ENCODE results near the gene C4orf33. TPM values are rescaled to one million over a fixed set of nuclear protein-coding genes. Genes with fewer than 3 reads are reported as not detected.
"Not testable (repeated sequence)": the region's sequence is repeated elsewhere in the genome, so short reads cannot be mapped to it uniquely, and the experiment has no call there.

C4orf33 gene
- total and polyA plus RNA-seq, 7 donors = 1.4 to 3.1 (median 1.8) TPM

DNA sequence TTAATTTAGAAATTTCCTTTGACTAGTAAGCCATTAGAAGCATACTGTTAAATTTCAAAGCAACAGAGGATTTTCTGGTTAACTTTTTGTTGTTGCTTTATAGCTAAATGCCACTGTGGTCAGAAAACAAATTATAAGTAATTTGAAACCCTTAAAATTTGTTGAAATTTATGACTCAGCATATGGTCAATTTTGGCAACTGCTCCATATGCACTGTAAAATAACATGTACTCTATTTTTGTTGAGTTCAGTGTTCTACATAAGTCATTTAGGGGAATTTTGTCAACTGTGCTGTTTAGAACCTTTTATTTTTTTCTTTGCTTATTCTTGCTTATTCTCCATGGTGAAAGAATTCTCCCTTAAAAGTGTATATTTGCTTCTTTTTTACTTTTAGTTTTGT lies 31.2 kb upstream of the C4orf33 start:
- no peak for ATAC-seq
- intact Hi-C loops (cut with DNase I) = loop anchor here in 1 of 2 donors (5.0 kb wide), 1 partner anchor 1327 kb away; no protein-coding TSS in a partner anchor
- DNase-seq = no peak
- Histone ChIP-seq H3K4me1 (no peaks in the 10 kb centered on the region), H3K4me3 (no peak overlapping the region), H3K36me3 (ENCODE audit: insufficient read depth in 1 of 2, low read depth in 1 of 2) (no peaks in the 10 kb centered on the region), H3K27ac (no peak overlapping the region), H3K9me3 (peaks cover 38% of the 10 kb centered on the region), H3K27me3 (ENCODE audit: insufficient read depth in 3 of 3, low read length in 2 of 3) (no peaks in the 10 kb centered on the region)
- TF ChIP-seq, protein P1, sequence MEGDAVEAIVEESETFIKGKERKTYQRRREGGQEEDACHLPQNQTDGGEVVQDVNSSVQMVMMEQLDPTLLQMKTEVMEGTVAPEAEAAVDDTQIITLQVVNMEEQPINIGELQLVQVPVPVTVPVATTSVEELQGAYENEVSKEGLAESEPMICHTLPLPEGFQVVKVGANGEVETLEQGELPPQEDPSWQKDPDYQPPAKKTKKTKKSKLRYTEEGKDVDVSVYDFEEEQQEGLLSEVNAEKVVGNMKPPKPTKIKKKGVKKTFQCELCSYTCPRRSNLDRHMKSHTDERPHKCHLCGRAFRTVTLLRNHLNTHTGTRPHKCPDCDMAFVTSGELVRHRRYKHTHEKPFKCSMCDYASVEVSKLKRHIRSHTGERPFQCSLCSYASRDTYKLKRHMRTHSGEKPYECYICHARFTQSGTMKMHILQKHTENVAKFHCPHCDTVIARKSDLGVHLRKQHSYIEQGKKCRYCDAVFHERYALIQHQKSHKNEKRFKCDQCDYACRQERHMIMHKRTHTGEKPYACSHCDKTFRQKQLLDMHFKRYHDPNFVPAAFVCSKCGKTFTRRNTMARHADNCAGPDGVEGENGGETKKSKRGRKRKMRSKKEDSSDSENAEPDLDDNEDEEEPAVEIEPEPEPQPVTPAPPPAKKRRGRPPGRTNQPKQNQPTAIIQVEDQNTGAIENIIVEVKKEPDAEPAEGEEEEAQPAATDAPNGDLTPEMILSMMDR (IDR thresholded peaks at IDR 0.05) = no peak

DNA sequence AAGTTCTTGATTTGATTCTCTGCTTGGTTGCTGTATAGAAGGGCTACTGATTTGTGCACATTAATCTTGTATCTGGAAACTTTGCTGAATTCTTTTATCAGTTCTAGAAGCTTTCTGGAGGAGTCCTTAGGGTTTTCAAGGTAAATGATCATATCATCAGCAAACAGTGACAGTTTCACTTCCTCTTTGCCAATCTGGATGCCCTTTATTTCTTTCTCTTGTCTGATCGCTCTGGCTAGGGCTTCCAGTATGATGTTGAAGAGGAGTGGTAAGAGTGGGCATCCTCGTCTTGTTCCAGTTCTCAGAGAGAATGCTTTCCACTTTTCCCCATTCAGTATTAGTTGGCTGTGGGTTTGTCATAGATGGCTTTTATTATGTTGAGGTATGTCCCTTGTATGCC lies 26.4 kb upstream of the C4orf33 start:
- H3K36me3 ChIP-seq (ENCODE audit: insufficient read depth in 1 of 2, low read depth in 1 of 2); H3K9me3 ChIP-seq; intact Hi-C loops (cut with DNase I); H3K4me3 ChIP-seq; H3K27ac ChIP-seq; H3K4me1 ChIP-seq; H3K27me3 ChIP-seq (ENCODE audit: insufficient read depth in 3 of 3, low read length in 2 of 3); ATAC-seq; DNase-seq: not testable (repeated sequence)
- 95 to 100% (median 98%) methylated on average over 2 of the region's 2 CpGs for WGBS, 3 donors

- Histone ChIP-seq H3K27me3 (ENCODE audit: insufficient read depth in 3 of 3, low read length in 2 of 3) (no peaks in the 10 kb centered on the region), H3K36me3 (ENCODE audit: insufficient read depth in 1 of 2, low read depth in 1 of 2) (peaks cover 2 to 14% of the 10 kb centered on the region in 2 donors), H3K4me3 (no peak overlapping the region), H3K27ac (no peak overlapping the region), H3K4me1 (no peaks in the 10 kb centered on the region), H3K9me3 (no peaks in the 10 kb centered on the region)
- TF ChIP-seq, protein P1 (IDR thresholded peaks at IDR 0.05) = no peak
- ATAC-seq (no peak), DNase-seq (no peak)
- intact Hi-C loops (cut with DNase I) = no loop called here
These were observed 18.6 kb upstream of the C4orf33 start for GRCh38 chr4:129077326-129077725.

DNA sequence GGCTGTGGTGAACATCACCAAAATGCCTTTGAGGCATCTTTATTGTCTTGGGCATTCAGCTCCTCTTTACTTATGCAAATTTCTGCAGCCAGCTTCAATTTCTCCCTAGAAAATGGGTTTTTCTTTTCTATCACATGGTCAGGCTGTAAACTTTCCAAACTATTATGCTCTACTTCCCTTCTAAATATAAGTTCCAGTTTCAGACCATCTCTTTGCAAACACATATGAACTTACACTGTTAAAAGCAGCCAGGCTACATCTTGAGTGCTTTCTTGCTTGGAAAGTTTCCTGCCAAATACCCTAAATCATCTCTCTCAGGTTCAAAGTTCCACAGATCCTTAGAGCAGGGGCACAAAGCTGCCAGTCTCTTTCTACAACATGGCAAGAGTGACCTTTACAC lies 15.8 kb upstream of the C4orf33 start:
- no peak for DNase-seq
- no peak overlapping the region for H3K27ac ChIP-seq
- intact Hi-C loops (cut with DNase I) = no loop called here
- H3K9me3 ChIP-seq = peaks cover 5% of the 10 kb centered on the region
- TF ChIP-seq, protein P1 (IDR thresholded peaks at IDR 0.05) = no peak
- H3K27me3 ChIP-seq (ENCODE audit: insufficient read depth in 3 of 3, low read length in 2 of 3) = no peaks in the 10 kb centered on the region
- no peak overlapping the region for H3K4me3 ChIP-seq
- no peak for ATAC-seq
- H3K36me3 ChIP-seq (ENCODE audit: insufficient read depth in 1 of 2, low read depth in 1 of 2) = peaks cover 2 to 14% of the 10 kb centered on the region in 2 donors
- H3K4me1 ChIP-seq = no peaks in the 10 kb centered on the region

GRCh38 chr4:129082302-129082701 lies 13.7 kb upstream of the C4orf33 start:
- Histone ChIP-seq H3K27ac (no peak overlapping the region), H3K9me3 (peaks cover 8% of the 10 kb centered on the region), H3K4me1 (no peaks in the 10 kb centered on the region), H3K36me3 (ENCODE audit: insufficient read depth in 1 of 2, low read depth in 1 of 2) (peaks cover 2 to 14% of the 10 kb centered on the region in 2 donors), H3K27me3 (ENCODE audit: insufficient read depth in 3 of 3, low read length in 2 of 3) (no peaks in the 10 kb centered on the region), H3K4me3 (no peak overlapping the region)
- TF ChIP-seq, protein P1 (IDR thresholded peaks at IDR 0.05) = no peak
- 96 to 97% (median 97%) methylated on average over 5 of the region's 5 CpGs for WGBS, 3 donors
- intact Hi-C loops (cut with DNase I) = no loop called here
- DNase-seq (no peak), ATAC-seq (no peak)
